OCI-LY1 (cell line): ENCODE data around the gene MPP1.

Experiments used
- H2AFZ ChIP-seq: fragments of 200-600 bp; sonication (generic), shearing (Covaris generic); 2 replicates; pipeline ENCODE4 v1.6.0; 2014; ENCODE audit warnings: antibody characterized with exemption, mild to moderate bottlenecking, low read length
- H3F3A ChIP-seq: fragments of 200-600 bp; sonication (generic), shearing (Covaris generic); 2 replicates; pipeline ENCODE4 v1.6.0; 2014; ENCODE audit warnings: mild to moderate bottlenecking, antibody characterized with exemption, low read length, moderate library complexity; ENCODE audit not compliant: insufficient read depth
- H3K27ac ChIP-seq: fragments of 200-600 bp; sonication (generic); 2 replicates; pipeline ENCODE4 v1.5.1; 2014; ENCODE audit warnings: low read length, mixed run types, mild to moderate bottlenecking, low read depth; ENCODE audit not compliant: poor library complexity, severe bottlenecking
- H3K27me3 ChIP-seq: fragments of 200-600 bp; sonication (generic); 2 replicates; pipeline ENCODE4 v1.6.0; 2014; ENCODE audit warnings: antibody characterized with exemption, mild to moderate bottlenecking, low read length, moderate library complexity; ENCODE audit not compliant: insufficient read depth
- H3K36me3 ChIP-seq: fragments of 200-600 bp; sonication (generic); 2 replicates; pipeline ENCODE4 v1.6.1; 2014; ENCODE audit warnings: mild to moderate bottlenecking, antibody characterized with exemption, low read length, moderate library complexity, mixed read lengths; ENCODE audit not compliant: insufficient read depth
- H3K4me1 ChIP-seq: fragments of 200-600 bp; sonication (generic); 2 replicates; pipeline ENCODE4 v1.5.1; 2014; ENCODE audit warnings: mild to moderate bottlenecking, low read length, moderate library complexity; ENCODE audit not compliant: insufficient read depth, severe bottlenecking
- H3K4me2 ChIP-seq: fragments of 200-600 bp; sonication (generic), shearing (Covaris generic); 2 replicates; pipeline ENCODE4 v1.6.1; 2014; ENCODE audit warnings: low read length
- H3K4me3 ChIP-seq: fragments of 200-600 bp; sonication (generic); 2 replicates; pipeline ENCODE4 v1.5.1; 2014; ENCODE audit warnings: low read length, low read depth, mild to moderate bottlenecking, mixed read lengths; ENCODE audit not compliant: poor library complexity, severe bottlenecking
- H3K79me2 ChIP-seq: fragments of 200-600 bp; shearing (Covaris generic); 2 replicates; pipeline ENCODE4 v1.6.1; 2016; ENCODE audit warnings: mixed run types, low read length, mixed read lengths; ENCODE audit not compliant: insufficient read depth
- H3K9ac ChIP-seq: fragments of 200-600 bp; sonication (generic), shearing (Covaris generic); 2 replicates; pipeline ENCODE4 v1.6.1; 2014; ENCODE audit warnings: mild to moderate bottlenecking, low read length, mixed read lengths
- H3K9me2 ChIP-seq: fragments of 200-600 bp; sonication (generic), shearing (Covaris generic); 2 replicates; pipeline ENCODE4 v1.6.1; 2014; ENCODE audit warnings: low read depth, mild to moderate bottlenecking, low read length, mixed read lengths
- H3K9me3 ChIP-seq: fragments of 200-600 bp; shearing (Covaris generic); 2 replicates; pipeline ENCODE4 v1.6.1; 2014; ENCODE audit warnings: low read length, mixed read lengths
- H4K20me1 ChIP-seq: fragments of 200-600 bp; sonication (generic), shearing (Covaris generic); 2 replicates; pipeline ENCODE4 v1.6.0; 2016; ENCODE audit warnings: mild to moderate bottlenecking, low read length; ENCODE audit not compliant: insufficient read depth
- EZH2 ChIP-seq: fragments of 200-600 bp; sonication (generic), shearing (Covaris generic); IDR thresholded peaks from 2 replicates; pipeline ENCODE4 v1.8.0; 2017; ENCODE audit warnings: borderline replicate concordance, mixed run types, mild to moderate bottlenecking, antibody characterized with exemption, low read length, moderate library complexity, mixed read lengths
- TF ChIP-seq, protein P1 (sequence below): fragments of 200-600 bp; sonication (generic), shearing (Covaris generic); IDR thresholded peaks from 2 replicates; pipeline ENCODE4 v1.5.1; 2017; ENCODE audit warnings: mild to moderate bottlenecking, antibody characterized with exemption, low read length, moderate library complexity, mixed read lengths

MPP1 gene

GRCh38 chrX:154799556-154800348, 5.5 kb downstream of the MPP1 start:
- TF ChIP-seq, protein P1, sequence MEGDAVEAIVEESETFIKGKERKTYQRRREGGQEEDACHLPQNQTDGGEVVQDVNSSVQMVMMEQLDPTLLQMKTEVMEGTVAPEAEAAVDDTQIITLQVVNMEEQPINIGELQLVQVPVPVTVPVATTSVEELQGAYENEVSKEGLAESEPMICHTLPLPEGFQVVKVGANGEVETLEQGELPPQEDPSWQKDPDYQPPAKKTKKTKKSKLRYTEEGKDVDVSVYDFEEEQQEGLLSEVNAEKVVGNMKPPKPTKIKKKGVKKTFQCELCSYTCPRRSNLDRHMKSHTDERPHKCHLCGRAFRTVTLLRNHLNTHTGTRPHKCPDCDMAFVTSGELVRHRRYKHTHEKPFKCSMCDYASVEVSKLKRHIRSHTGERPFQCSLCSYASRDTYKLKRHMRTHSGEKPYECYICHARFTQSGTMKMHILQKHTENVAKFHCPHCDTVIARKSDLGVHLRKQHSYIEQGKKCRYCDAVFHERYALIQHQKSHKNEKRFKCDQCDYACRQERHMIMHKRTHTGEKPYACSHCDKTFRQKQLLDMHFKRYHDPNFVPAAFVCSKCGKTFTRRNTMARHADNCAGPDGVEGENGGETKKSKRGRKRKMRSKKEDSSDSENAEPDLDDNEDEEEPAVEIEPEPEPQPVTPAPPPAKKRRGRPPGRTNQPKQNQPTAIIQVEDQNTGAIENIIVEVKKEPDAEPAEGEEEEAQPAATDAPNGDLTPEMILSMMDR, result no peak
- no peak for TF ChIP-seq EZH2
- Histone ChIP-seq H3K4me2 (no peak overlapping the region), H3K9me2 (no peaks in the 10 kb centered on the region), H3K27ac (no peak overlapping the region), H3K27me3 (no peaks in the 10 kb centered on the region), H3K79me2 (no peaks in the 10 kb centered on the region), H3F3A (no peaks in the 10 kb centered on the region), H3K4me3 (no peak overlapping the region), H3K9me3 (no peaks in the 10 kb centered on the region), H3K36me3 (no peaks in the 10 kb centered on the region), H3K4me1 (peaks cover 10% of the 10 kb centered on the region), H2AFZ (no peak overlapping the region), H4K20me1 (no peaks in the 10 kb centered on the region), H3K9ac (no peak overlapping the region)

DNA sequence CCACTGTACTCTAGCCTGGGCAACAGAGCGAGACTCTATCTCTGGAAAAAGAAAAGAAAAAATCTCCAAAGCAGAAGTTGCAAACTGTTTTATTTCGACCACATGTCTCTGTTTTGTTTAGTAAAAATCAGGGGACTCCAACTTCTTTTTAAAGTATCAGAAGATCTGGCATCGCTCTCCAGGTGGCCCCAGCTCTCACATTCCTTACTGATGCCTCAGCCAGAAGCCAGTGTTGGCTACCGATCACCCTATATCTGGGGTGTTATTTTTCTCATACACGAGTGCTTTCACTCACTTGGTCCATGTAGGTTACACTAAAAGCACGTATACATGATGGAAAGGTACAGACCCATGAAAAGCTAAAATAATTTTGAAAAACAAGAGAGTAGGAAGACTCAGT, 8.3 kb downstream of the MPP1 start:
- H3K4me1 ChIP-seq, result peaks cover 10% of the 10 kb centered on the region
- no peak overlapping the region for H2AFZ ChIP-seq
- H3F3A ChIP-seq, result no peaks in the 10 kb centered on the region
- H3K4me3 ChIP-seq, result no peak overlapping the region
- TF ChIP-seq, protein P1, result no peak
- TF ChIP-seq EZH2, result no peak
- no peak overlapping the region for H3K4me2 ChIP-seq
- no peaks in the 10 kb centered on the region for H3K79me2 ChIP-seq
- no peaks in the 10 kb centered on the region for H3K9me2 ChIP-seq
- H4K20me1 ChIP-seq, result no peaks in the 10 kb centered on the region
- H3K9me3 ChIP-seq, result no peaks in the 10 kb centered on the region
- H3K27me3 ChIP-seq, result no peaks in the 10 kb centered on the region
- no peak overlapping the region for H3K27ac ChIP-seq
- no peak overlapping the region for H3K9ac ChIP-seq
- H3K36me3 ChIP-seq, result no peaks in the 10 kb centered on the region

DNA sequence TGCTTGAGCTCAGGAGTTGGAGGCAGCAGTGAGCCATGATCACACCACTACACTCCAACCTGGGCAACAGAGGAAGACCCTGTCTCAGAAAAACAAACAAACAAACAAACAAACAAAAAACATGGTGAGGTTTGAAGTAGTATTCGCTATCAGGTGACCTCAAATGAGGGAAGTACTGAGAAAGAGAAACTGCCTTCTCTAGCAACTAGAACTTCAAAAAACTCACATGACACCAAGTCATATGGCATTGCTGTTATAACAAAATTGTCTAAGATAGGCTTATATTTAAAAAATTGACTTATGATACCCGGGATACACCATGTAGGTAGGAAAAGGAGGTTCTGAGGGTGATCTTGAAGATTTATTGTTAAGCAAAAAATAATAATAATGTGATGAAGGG, 10.3 kb downstream of the MPP1 start:
- Histone ChIP-seq H3K79me2 (no peaks in the 10 kb centered on the region), H3K4me1 (peaks cover 9% of the 10 kb centered on the region), H4K20me1 (no peaks in the 10 kb centered on the region), H2AFZ (no peak overlapping the region), H3F3A (no peaks in the 10 kb centered on the region), H3K9ac (no peak overlapping the region), H3K9me2 (no peaks in the 10 kb centered on the region), H3K4me3 (no peak overlapping the region), H3K4me2 (no peak overlapping the region), H3K27ac (no peak overlapping the region), H3K9me3 (no peaks in the 10 kb centered on the region), H3K27me3 (no peaks in the 10 kb centered on the region), H3K36me3 (no peaks in the 10 kb centered on the region)
- TF ChIP-seq, protein P1, result no peak
- no peak for TF ChIP-seq EZH2
